Stimulated activated naive CD8-positive, alpha-beta T cell treated with anti-CD3 and anti-CD28 coated beads, Interleukin-15, Interleukin-2, amounts not matched to agents 100 ng/mL and 50 ng/mL, for 24 hours (primary cell): ENCODE measurements around the gene PARG.
"Not testable (repeated sequence)": the region's sequence is repeated elsewhere in the genome, so short reads cannot be mapped to it uniquely, and the experiment has no call there.

Source experiments
- H3K27ac Mint-ChIP-seq: one replicate; pipeline ENCODE4 v1.8.0; 2021; ENCODE audit warnings: mild to moderate bottlenecking, mixed read lengths
- H3K27me3 Mint-ChIP-seq: one replicate; pipeline ENCODE4 v1.8.0; 2021; ENCODE audit warnings: mixed read lengths
- H3K36me3 Mint-ChIP-seq: one replicate; pipeline ENCODE4 v1.8.0; 2021; ENCODE audit warnings: low read depth, mixed read lengths
- H3K4me1 Mint-ChIP-seq: one replicate; pipeline ENCODE4 v1.8.0; 2021; ENCODE audit warnings: low read depth, mixed read lengths
- H3K4me3 Mint-ChIP-seq: one replicate; pipeline ENCODE4 v1.8.0; 2021; ENCODE audit warnings: mild to moderate bottlenecking, mixed read lengths
- H3K9me3 Mint-ChIP-seq: one replicate; pipeline ENCODE4 v1.8.0; 2021; ENCODE audit warnings: mixed read lengths

Gene PARG

GRCh38 chr10:49923572-49923971, 18.3 kb downstream of the PARG start:
- not testable (repeated sequence) for H3K27me3 Mint-ChIP-seq, H3K4me3 Mint-ChIP-seq, H3K4me1 Mint-ChIP-seq, H3K27ac Mint-ChIP-seq, H3K9me3 Mint-ChIP-seq
- H3K36me3 Mint-ChIP-seq: peaks cover 12% of the 10 kb centered on the region

- H3K4me3 Mint-ChIP-seq, H3K9me3 Mint-ChIP-seq, H3K27ac Mint-ChIP-seq, H3K27me3 Mint-ChIP-seq, H3K4me1 Mint-ChIP-seq: not testable (repeated sequence)
- peaks cover 14% of the 10 kb centered on the region for H3K36me3 Mint-ChIP-seq
Measured at GRCh38 chr10:49922041-49922440, 19.8 kb downstream of the PARG start.

GRCh38 chr10:49917927-49918326, 23.9 kb downstream of the PARG start:
- H3K27ac Mint-ChIP-seq, H3K9me3 Mint-ChIP-seq, H3K4me1 Mint-ChIP-seq, H3K4me3 Mint-ChIP-seq, H3K27me3 Mint-ChIP-seq: not testable (repeated sequence)
- peaks cover 16% of the 10 kb centered on the region for H3K36me3 Mint-ChIP-seq

GRCh38 chr10:49916451-49916850, 25.4 kb downstream of the PARG start:
- H3K27ac Mint-ChIP-seq: not testable (repeated sequence)

GRCh38 chr10:49910295-49910694, 31.5 kb downstream of the PARG start:
- not testable (repeated sequence) for H3K27me3 Mint-ChIP-seq, H3K9me3 Mint-ChIP-seq, H3K4me3 Mint-ChIP-seq

More at GRCh38 chr10:49916451-49916850, 25.4 kb downstream of the PARG start:
- not testable (repeated sequence) for H3K27me3 Mint-ChIP-seq, H3K4me3 Mint-ChIP-seq, H3K4me1 Mint-ChIP-seq, H3K9me3 Mint-ChIP-seq
- peaks cover 20% of the 10 kb centered on the region for H3K36me3 Mint-ChIP-seq

GRCh38 chr10:49908290-49909080, 33.3 kb downstream of the PARG start:
- H3K36me3 Mint-ChIP-seq: peaks cover 17% of the 10 kb centered on the region
- not testable (repeated sequence) for H3K4me1 Mint-ChIP-seq, H3K9me3 Mint-ChIP-seq, H3K4me3 Mint-ChIP-seq, H3K27ac Mint-ChIP-seq, H3K27me3 Mint-ChIP-seq

More at GRCh38 chr10:49910295-49910694, 31.5 kb downstream of the PARG start:
- peaks cover 15% of the 10 kb centered on the region for H3K36me3 Mint-ChIP-seq
- H3K4me1 Mint-ChIP-seq, H3K27ac Mint-ChIP-seq: not testable (repeated sequence)

GRCh38 chr10:49903829-49904228, 38.0 kb downstream of the PARG start:
- H3K4me3 Mint-ChIP-seq, H3K4me1 Mint-ChIP-seq, H3K27me3 Mint-ChIP-seq, H3K9me3 Mint-ChIP-seq, H3K27ac Mint-ChIP-seq: not testable (repeated sequence)
- peaks cover 18% of the 10 kb centered on the region for H3K36me3 Mint-ChIP-seq

- H3K9me3 Mint-ChIP-seq, H3K27me3 Mint-ChIP-seq, H3K27ac Mint-ChIP-seq: not testable (repeated sequence)
Measured at GRCh38 chr10:49900406-49900805, 41.4 kb downstream of the PARG start.

GRCh38 chr10:49899999-49900398, 41.8 kb downstream of the PARG start:
- not testable (repeated sequence) for H3K27ac Mint-ChIP-seq, H3K4me3 Mint-ChIP-seq, H3K9me3 Mint-ChIP-seq, H3K4me1 Mint-ChIP-seq, H3K27me3 Mint-ChIP-seq
- peaks cover 33% of the 10 kb centered on the region for H3K36me3 Mint-ChIP-seq

More at GRCh38 chr10:49900406-49900805, 41.4 kb downstream of the PARG start:
- not testable (repeated sequence) for H3K4me3 Mint-ChIP-seq, H3K4me1 Mint-ChIP-seq
- H3K36me3 Mint-ChIP-seq: peaks cover 29% of the 10 kb centered on the region

GRCh38 chr10:49890025-49890424, 51.8 kb downstream of the PARG start:
- H3K27ac Mint-ChIP-seq, H3K4me1 Mint-ChIP-seq, H3K4me3 Mint-ChIP-seq, H3K9me3 Mint-ChIP-seq, H3K27me3 Mint-ChIP-seq: not testable (repeated sequence)
- H3K36me3 Mint-ChIP-seq: peaks cover 21% of the 10 kb centered on the region

GRCh38 chr10:49884739-49885331, 57.0 kb downstream of the PARG start:
- H3K27ac Mint-ChIP-seq, H3K4me3 Mint-ChIP-seq, H3K4me1 Mint-ChIP-seq, H3K27me3 Mint-ChIP-seq, H3K9me3 Mint-ChIP-seq: not testable (repeated sequence)
- H3K36me3 Mint-ChIP-seq: peaks cover 22% of the 10 kb centered on the region

- H3K4me1 Mint-ChIP-seq, H3K27ac Mint-ChIP-seq, H3K4me3 Mint-ChIP-seq, H3K9me3 Mint-ChIP-seq, H3K27me3 Mint-ChIP-seq: not testable (repeated sequence)
- peaks cover 22% of the 10 kb centered on the region for H3K36me3 Mint-ChIP-seq
Measured at GRCh38 chr10:49883852-49884251, 58.0 kb downstream of the PARG start.

GRCh38 chr10:49882327-49882726, 59.5 kb downstream of the PARG start:
- not testable (repeated sequence) for H3K4me1 Mint-ChIP-seq, H3K4me3 Mint-ChIP-seq, H3K9me3 Mint-ChIP-seq, H3K27ac Mint-ChIP-seq, H3K27me3 Mint-ChIP-seq
- peaks cover 22% of the 10 kb centered on the region for H3K36me3 Mint-ChIP-seq

- H3K9me3 Mint-ChIP-seq, H3K4me1 Mint-ChIP-seq, H3K4me3 Mint-ChIP-seq, H3K27ac Mint-ChIP-seq, H3K27me3 Mint-ChIP-seq, H3K36me3 Mint-ChIP-seq: not testable (repeated sequence)
Measured at GRCh38 chr10:49872740-49873139, 69.1 kb downstream of the PARG start.

- H3K4me1 Mint-ChIP-seq, H3K36me3 Mint-ChIP-seq, H3K27ac Mint-ChIP-seq, H3K27me3 Mint-ChIP-seq, H3K9me3 Mint-ChIP-seq, H3K4me3 Mint-ChIP-seq: not testable (repeated sequence)
Measured at GRCh38 chr10:49871462-49871861, 70.4 kb downstream of the PARG start.

- not testable (repeated sequence) for H3K4me3 Mint-ChIP-seq
Measured at GRCh38 chr10:49859933-49860332, 81.9 kb downstream of the PARG start.

More at GRCh38 chr10:49859933-49860332, 81.9 kb downstream of the PARG start:
- H3K27me3 Mint-ChIP-seq, H3K4me1 Mint-ChIP-seq, H3K27ac Mint-ChIP-seq, H3K36me3 Mint-ChIP-seq, H3K9me3 Mint-ChIP-seq: not testable (repeated sequence)
